Stimulated activated naive CD4-positive, alpha-beta T cell treated with Interleukin-2 at 50 U/mL for 16 hours (primary cell): ENCODE data around the gene SNRPD2.
"Not testable (repeated sequence)": the region's sequence is repeated elsewhere in the genome, so short reads cannot be mapped to it uniquely, and the experiment has no call there.

Experiments used
- DNase-seq: peaks from one replicate; lab custom pipeline; 2025; lab: John Stamatoyannopoulos, UW

SNRPD2 gene

GRCh38 chr19:45691516-45692186, at the start of gene SNRPD2:
TSS of gene SNRPD2 (minus strand) at chr19:45691953. CDS start at chr19:45691888, 65 bp downstream.
- DNase-seq = peak; percentile 92

GRCh38 chr19:45739498-45740439, 48.0 kb upstream of the SNRPD2 start:
- DNase-seq = no peak

- no peak for DNase-seq
Measured at GRCh38 chr19:45733160-45733810, 41.5 kb upstream of the SNRPD2 start, which contains the start of gene MEIOSIN. TSS of gene MEIOSIN (plus strand) at chr19:45733439. CDS start at chr19:45735377, 1,938 bp downstream.

GRCh38 chr19:45730368-45731288, 38.9 kb upstream of the SNRPD2 start, which contains the start of gene FBXO46:
TSS of gene FBXO46 (minus strand) at chr19:45730896. CDS start at chr19:45713495, 17,401 bp downstream.
- DNase-seq = peak; percentile 95

GRCh38 chr19:45729800-45730290, 38.1 kb upstream of the SNRPD2 start:
- DNase-seq = peak; percentile 11

- DNase-seq = not testable (repeated sequence)
Measured at GRCh38 chr19:45728683-45729082, 36.9 kb upstream of the SNRPD2 start.

- not testable (repeated sequence) for DNase-seq
Measured at GRCh38 chr19:45720065-45720464, 28.3 kb upstream of the SNRPD2 start.

GRCh38 chr19:45717983-45718650, 26.4 kb upstream of the SNRPD2 start:
- no peak for DNase-seq

GRCh38 chr19:45717131-45717982, 25.6 kb upstream of the SNRPD2 start:
- peak; percentile 97 for DNase-seq

- DNase-seq = no peak
Measured at GRCh38 chr19:45716359-45717130, 24.8 kb upstream of the SNRPD2 start.

GRCh38 chr19:45715139-45715538, 23.4 kb upstream of the SNRPD2 start:
- no peak for DNase-seq

GRCh38 chr19:45713141-45713540, 21.4 kb upstream of the SNRPD2 start:
- DNase-seq = no peak

GRCh38 chr19:45712699-45713067, 20.9 kb upstream of the SNRPD2 start:
- no peak for DNase-seq

GRCh38 chr19:45711851-45712698, 20.3 kb upstream of the SNRPD2 start:
- no peak for DNase-seq

- no peak for DNase-seq
Measured at GRCh38 chr19:45710356-45711130, 18.8 kb upstream of the SNRPD2 start.

GRCh38 chr19:45705710-45706415, 14.1 kb upstream of the SNRPD2 start:
- no peak for DNase-seq
